ENCODE results near the gene ALOX5AP. TPM values are rescaled to one million over a fixed set of nuclear protein-coding genes. Genes with fewer than 3 reads are reported as not detected.
A peak's percentile ranks its signal among the peaks of the same experiment; 100 is the strongest.

ALOX5AP gene
- total RNA-seq, 1 experiment from 2014 or later = not detected

DNA sequence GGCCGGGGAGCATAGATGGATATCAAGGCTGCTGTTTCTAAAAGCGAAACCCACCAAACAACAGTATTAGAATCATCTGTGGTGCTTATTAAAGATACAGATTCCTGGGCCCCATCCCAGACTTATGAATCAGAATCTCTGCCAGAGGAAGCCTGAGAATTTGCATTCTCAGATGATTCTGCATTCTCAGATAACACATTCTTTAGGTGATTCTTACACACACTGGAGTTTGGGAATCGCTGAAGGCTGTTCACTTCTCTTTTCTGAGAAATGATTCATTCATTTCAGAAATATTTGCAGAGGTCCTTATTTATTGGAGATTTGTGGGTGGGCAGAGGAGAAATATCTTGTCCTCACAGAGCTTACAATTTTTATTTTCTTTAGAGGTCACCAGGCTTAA, 24.4 kb downstream of the ALOX5AP start:
- H3K79me2 ChIP-seq (ENCODE audit: low read length) = no peaks in the 10 kb centered on the region
- intact Hi-C loops (cut with micrococcal nuclease) = no loop called here
- H3K4me1 ChIP-seq (ENCODE audit: insufficient read depth, low read length) = no peaks in the 10 kb centered on the region
- TF ChIP-seq EZH2 (IDR thresholded peaks at IDR 0.05; ENCODE audit: low read length, unreplicated experiment) (no peak), EZH2phosphoT487 (IDR thresholded peaks at IDR 0.05; ENCODE audit: borderline replicate concordance, low read length) (no peak)
- TF ChIP-seq, protein P1, sequence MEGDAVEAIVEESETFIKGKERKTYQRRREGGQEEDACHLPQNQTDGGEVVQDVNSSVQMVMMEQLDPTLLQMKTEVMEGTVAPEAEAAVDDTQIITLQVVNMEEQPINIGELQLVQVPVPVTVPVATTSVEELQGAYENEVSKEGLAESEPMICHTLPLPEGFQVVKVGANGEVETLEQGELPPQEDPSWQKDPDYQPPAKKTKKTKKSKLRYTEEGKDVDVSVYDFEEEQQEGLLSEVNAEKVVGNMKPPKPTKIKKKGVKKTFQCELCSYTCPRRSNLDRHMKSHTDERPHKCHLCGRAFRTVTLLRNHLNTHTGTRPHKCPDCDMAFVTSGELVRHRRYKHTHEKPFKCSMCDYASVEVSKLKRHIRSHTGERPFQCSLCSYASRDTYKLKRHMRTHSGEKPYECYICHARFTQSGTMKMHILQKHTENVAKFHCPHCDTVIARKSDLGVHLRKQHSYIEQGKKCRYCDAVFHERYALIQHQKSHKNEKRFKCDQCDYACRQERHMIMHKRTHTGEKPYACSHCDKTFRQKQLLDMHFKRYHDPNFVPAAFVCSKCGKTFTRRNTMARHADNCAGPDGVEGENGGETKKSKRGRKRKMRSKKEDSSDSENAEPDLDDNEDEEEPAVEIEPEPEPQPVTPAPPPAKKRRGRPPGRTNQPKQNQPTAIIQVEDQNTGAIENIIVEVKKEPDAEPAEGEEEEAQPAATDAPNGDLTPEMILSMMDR (conservative IDR thresholded peaks at IDR 0.05; ENCODE audit: low read depth, low read length) = no peak
- H3K4me2 ChIP-seq (ENCODE audit: low read length) = no peak overlapping the region
- H4K20me1 ChIP-seq (ENCODE audit: low read length) = no peaks in the 10 kb centered on the region
- CTCF ChIA-PET = no interaction called here
- H2AFZ ChIP-seq (ENCODE audit: low read length) = no peak overlapping the region
- H3K9ac ChIP-seq (ENCODE audit: low read length) = no peak overlapping the region
- H3K27me3 ChIP-seq (ENCODE audit: low read length) = no peaks in the 10 kb centered on the region
- no peaks in the 10 kb centered on the region for H3K36me3 ChIP-seq (ENCODE audit: low read depth, low read length)
- POLR2A ChIA-PET (ENCODE audit: unreplicated experiment) = no interaction called here
- H3K27ac ChIP-seq (ENCODE audit: low read length) = no peak overlapping the region
- ATAC-seq = no peak
- H3K9me2 ChIP-seq (replicated peaks; ENCODE audit: low read length) = no peaks in the 10 kb centered on the region
- no TSS peak for BruUV-seq (replicated peaks)
- no peaks in the 10 kb centered on the region for H3F3A ChIP-seq (ENCODE audit: low read length, unreplicated experiment)
- H3K9me3 ChIP-seq (ENCODE audit: low read length) = no peaks in the 10 kb centered on the region
- no peak overlapping the region for H3K4me3 ChIP-seq (ENCODE audit: low read length)
- DNase-seq = no peak

DNA sequence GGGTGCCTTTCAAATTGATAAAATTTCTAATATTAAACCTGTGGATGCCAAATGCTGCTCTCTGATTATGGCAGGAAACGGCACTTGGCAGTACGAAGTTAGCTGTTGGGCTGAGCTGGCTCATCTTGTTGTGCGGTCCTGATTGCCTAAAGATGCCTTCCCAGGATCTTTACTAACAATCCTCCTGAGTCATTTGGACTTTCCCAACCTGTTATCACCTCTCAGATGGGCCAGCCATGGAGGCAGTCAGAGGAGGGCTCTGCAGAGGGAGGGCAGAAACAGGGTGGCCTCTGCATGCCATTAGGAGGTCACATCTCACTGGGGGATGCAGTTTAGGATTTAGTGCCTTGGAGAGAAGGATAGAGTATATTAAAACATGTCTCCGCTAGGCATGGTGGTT, 27.3 kb downstream of the ALOX5AP start:
- TF ChIP-seq EZH2phosphoT487 (IDR thresholded peaks at IDR 0.05; ENCODE audit: borderline replicate concordance, low read length) = no peak
- TF ChIP-seq, protein P1 (conservative IDR thresholded peaks at IDR 0.05; ENCODE audit: low read depth, low read length) = no peak
- no peak for TF ChIP-seq EZH2 (IDR thresholded peaks at IDR 0.05; ENCODE audit: low read length, unreplicated experiment)
- DNase-seq (no peak), ATAC-seq (no peak)
- H4K20me1 ChIP-seq (ENCODE audit: low read length) = no peaks in the 10 kb centered on the region
- intact Hi-C loops (cut with micrococcal nuclease) = no loop called here
- no peak overlapping the region for H3K9ac ChIP-seq (ENCODE audit: low read length)
- CTCF ChIA-PET = no interaction called here
- H3K27me3 ChIP-seq (ENCODE audit: low read length) = no peaks in the 10 kb centered on the region
- no TSS peak for BruUV-seq (replicated peaks)
- H3K36me3 ChIP-seq (ENCODE audit: low read depth, low read length) = no peaks in the 10 kb centered on the region
- no peaks in the 10 kb centered on the region for H3F3A ChIP-seq (ENCODE audit: low read length, unreplicated experiment)
- no peaks in the 10 kb centered on the region for H3K79me2 ChIP-seq (ENCODE audit: low read length)
- H3K4me1 ChIP-seq (ENCODE audit: insufficient read depth, low read length) = no peaks in the 10 kb centered on the region
- H3K4me3 ChIP-seq (ENCODE audit: low read length) = no peak overlapping the region
- no peaks in the 10 kb centered on the region for H3K9me3 ChIP-seq (ENCODE audit: low read length)
- H3K9me2 ChIP-seq (replicated peaks; ENCODE audit: low read length) = no peaks in the 10 kb centered on the region
- no peak overlapping the region for H3K4me2 ChIP-seq (ENCODE audit: low read length)
- POLR2A ChIA-PET (ENCODE audit: unreplicated experiment) = no interaction called here
- H2AFZ ChIP-seq (ENCODE audit: low read length) = no peak overlapping the region
- H3K27ac ChIP-seq (ENCODE audit: low read length) = no peak overlapping the region

DNA sequence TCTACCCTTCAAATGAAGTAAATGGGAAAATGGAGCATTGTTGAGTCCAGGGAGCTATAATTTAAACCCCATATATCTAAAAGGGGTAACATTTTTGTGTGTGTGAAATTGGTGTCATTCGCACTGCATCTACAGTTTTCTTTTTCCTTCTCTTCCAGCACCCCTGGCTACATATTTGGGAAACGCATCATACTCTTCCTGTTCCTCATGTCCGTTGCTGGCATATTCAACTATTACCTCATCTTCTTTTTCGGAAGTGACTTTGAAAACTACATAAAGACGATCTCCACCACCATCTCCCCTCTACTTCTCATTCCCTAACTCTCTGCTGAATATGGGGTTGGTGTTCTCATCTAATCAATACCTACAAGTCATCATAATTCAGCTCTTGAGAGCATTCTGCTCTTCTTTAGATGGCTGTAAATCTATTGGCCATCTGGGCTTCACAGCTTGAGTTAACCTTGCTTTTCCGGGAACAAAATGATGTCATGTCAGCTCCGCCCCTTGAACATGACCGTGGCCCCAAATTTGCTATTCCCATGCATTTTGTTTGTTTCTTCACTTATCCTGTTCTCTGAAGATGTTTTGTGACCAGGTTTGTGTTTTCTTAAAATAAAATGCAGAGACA, 28.6 kb downstream of the ALOX5AP start:
- ATAC-seq (no peak), DNase-seq (peak; percentile 31)
- Histone ChIP-seq H4K20me1 (ENCODE audit: low read length) (no peaks in the 10 kb centered on the region), H3K9ac (ENCODE audit: low read length) (no peak overlapping the region), H3K4me2 (ENCODE audit: low read length) (no peak overlapping the region), H3K9me3 (ENCODE audit: low read length) (no peaks in the 10 kb centered on the region), H3K27ac (ENCODE audit: low read length) (no peak overlapping the region), H3K4me1 (ENCODE audit: insufficient read depth, low read length) (no peaks in the 10 kb centered on the region), H3K27me3 (ENCODE audit: low read length) (no peaks in the 10 kb centered on the region), H3F3A (ENCODE audit: low read length, unreplicated experiment) (no peaks in the 10 kb centered on the region), H3K79me2 (ENCODE audit: low read length) (no peaks in the 10 kb centered on the region), H3K9me2 (replicated peaks; ENCODE audit: low read length) (no peaks in the 10 kb centered on the region), H3K4me3 (ENCODE audit: low read length) (no peak overlapping the region), H2AFZ (ENCODE audit: low read length) (no peak overlapping the region), H3K36me3 (ENCODE audit: low read depth, low read length) (no peaks in the 10 kb centered on the region)
- POLR2A ChIA-PET (ENCODE audit: unreplicated experiment) = no interaction called here
- BruUV-seq (replicated peaks) = no TSS peak
- intact Hi-C loops (cut with micrococcal nuclease) = no loop called here
- CTCF ChIA-PET = no interaction called here
- TF ChIP-seq, protein P1 (conservative IDR thresholded peaks at IDR 0.05; ENCODE audit: low read depth, low read length) = no peak
- TF ChIP-seq EZH2 (IDR thresholded peaks at IDR 0.05; ENCODE audit: low read length, unreplicated experiment) (no peak), EZH2phosphoT487 (IDR thresholded peaks at IDR 0.05; ENCODE audit: borderline replicate concordance, low read length) (no peak)

All from PC-3 (cell line).